SK-N-SH (cell line): Measurements from ENCODE around the gene TJP3.

Experiments
- CTCF ChIP-seq: fragments of 200-600 bp; sonication (generic); IDR thresholded peaks from 2 replicates; pipeline ENCODE4 v1.6.1; 2017; ENCODE audit warnings: antibody characterized with exemption, mild to moderate bottlenecking, moderate library complexity
- ELF1 ChIP-seq: IDR thresholded peaks from 2 replicates; pipeline ENCODE4 v1.4.0; 2012
- EP300 ChIP-seq, 2 experiments: IDR thresholded peaks; 2 replicates each; pipeline versions ENCODE4 v1.4.0 to v1.6.1; 2012; ENCODE audit warnings: borderline replicate concordance in 1 of 2, low read depth in 1 of 2, low read length in 1 of 2
- MAX ChIP-seq: IDR thresholded peaks from 2 replicates; pipeline ENCODE4 v1.4.0; 2012; ENCODE audit warnings: low read depth
- MEF2A ChIP-seq: IDR thresholded peaks from 2 replicates; pipeline ENCODE4 v1.4.0; 2012; ENCODE audit warnings: low read depth, borderline replicate concordance
- MXI1 ChIP-seq: IDR thresholded peaks from 2 replicates; pipeline ENCODE4 v1.6.1; 2012; ENCODE audit warnings: mild to moderate bottlenecking, low read depth, low read length, improper control_type of control experiment
- RAD21 ChIP-seq: IDR thresholded peaks from 2 replicates; pipeline ENCODE4 v1.6.1; 2012; ENCODE audit warnings: mild to moderate bottlenecking, low read length
- REST ChIP-seq: IDR thresholded peaks from 2 replicates; pipeline ENCODE4 v1.6.1; 2012; ENCODE audit warnings: mild to moderate bottlenecking, low read depth, low read length, moderate library complexity
- RFX5 ChIP-seq: IDR thresholded peaks from 2 replicates; pipeline ENCODE4 v1.6.1; 2012; ENCODE audit warnings: mild to moderate bottlenecking, improper control_type of control experiment, low read length
- TF ChIP-seq, protein P1 (sequence below): fragments of 150-350 bp; IDR thresholded peaks from 2 replicates; pipeline ENCODE4 v1.6.1; 2017; ENCODE audit warnings: antibody characterized with exemption, low read length, low read depth, borderline replicate concordance

GRCh38 chr19:3712663-3713611 is 4.8 kb downstream of the TJP3 start:
- TF ChIP-seq REST (no peak), MEF2A (no peak), CTCF (no peak), RAD21 (no peak), ELF1 (no peak), EP300 (IDR thresholded peaks at IDR 0.05; ENCODE audit: borderline replicate concordance in 1 of 2, low read depth in 1 of 2, low read length in 1 of 2) (no peak), MAX (no peak), RFX5 (no peak), MXI1 (no peak)
- TF ChIP-seq, protein P1, sequence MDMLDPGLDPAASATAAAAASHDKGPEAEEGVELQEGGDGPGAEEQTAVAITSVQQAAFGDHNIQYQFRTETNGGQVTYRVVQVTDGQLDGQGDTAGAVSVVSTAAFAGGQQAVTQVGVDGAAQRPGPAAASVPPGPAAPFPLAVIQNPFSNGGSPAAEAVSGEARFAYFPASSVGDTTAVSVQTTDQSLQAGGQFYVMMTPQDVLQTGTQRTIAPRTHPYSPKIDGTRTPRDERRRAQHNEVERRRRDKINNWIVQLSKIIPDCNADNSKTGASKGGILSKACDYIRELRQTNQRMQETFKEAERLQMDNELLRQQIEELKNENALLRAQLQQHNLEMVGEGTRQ = no peak
